GM18858 (cell line): Measurements from ENCODE around the gene CD63.

Experiments used
- ATAC-seq: cut with Tn5 transposase; IDR thresholded peaks from one replicate; pipeline ENCODE4 v1.9.1; 2021; ENCODE audit not compliant: unreplicated experiment

The CD63 gene

DNA sequence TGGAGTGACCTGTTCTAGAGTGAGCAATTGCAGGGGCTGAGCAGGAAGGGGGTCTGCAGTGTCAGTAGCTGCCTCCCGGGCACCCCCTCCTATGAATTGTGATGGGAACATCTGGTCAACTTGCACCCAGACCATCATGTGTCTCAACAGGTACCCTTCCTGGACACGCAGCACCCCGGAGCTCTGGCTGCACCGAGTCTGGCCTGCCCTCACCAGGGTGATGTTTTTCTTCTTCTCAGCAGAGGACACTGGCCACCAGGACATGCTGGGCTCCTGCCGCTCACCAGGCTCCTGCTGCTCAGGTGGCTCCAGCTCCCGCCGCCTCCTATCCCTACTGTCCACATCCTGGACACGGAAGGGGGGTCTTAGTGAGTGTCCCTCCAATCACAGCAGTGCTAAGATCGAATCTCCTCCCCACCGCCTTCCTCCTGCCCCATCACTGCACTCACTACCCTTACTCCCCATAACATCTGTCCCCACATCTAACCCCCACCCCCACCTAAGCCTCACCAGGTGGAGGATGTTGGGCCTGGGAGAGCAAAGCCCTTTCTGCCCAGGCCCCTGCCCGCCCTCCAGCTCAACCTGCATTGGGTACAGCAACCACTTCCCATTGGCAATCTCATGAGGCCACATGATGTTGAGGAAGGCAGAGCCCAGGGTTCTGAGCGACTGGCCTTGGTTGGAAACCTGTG lies 36.0 kb downstream of the CD63 start:
- ATAC-seq = no peak

GRCh38 chr12:55688716-55689655 lies 39.8 kb downstream of the CD63 start:
- ATAC-seq = no peak

- no peak for ATAC-seq
Observed at GRCh38 chr12:55687746-55688145, 41.1 kb downstream of the CD63 start.

GRCh38 chr12:55686366-55687010 lies 42.3 kb downstream of the CD63 start:
- ATAC-seq = no peak

DNA sequence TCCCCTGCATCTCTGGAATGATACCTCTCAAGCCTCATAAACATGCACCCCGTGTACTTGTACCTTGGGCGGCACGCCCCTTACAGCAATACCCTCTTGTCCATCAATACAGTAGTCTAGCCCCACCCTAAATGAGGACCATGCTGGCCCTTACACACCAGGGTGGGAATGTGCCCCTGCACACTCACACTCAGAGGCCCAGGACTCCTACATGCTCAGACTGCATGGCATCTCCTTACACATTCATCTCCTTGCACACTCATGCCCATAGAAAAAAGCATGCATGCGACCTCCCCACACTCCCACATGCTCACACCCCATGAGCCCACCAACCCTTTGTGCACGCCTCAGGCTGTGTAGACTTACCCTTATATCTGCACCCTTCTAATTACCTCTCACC lies 43.1 kb downstream of the CD63 start:
- ATAC-seq = no peak

GRCh38 chr12:55684761-55685370 lies 43.9 kb downstream of the CD63 start:
- ATAC-seq = no peak

DNA sequence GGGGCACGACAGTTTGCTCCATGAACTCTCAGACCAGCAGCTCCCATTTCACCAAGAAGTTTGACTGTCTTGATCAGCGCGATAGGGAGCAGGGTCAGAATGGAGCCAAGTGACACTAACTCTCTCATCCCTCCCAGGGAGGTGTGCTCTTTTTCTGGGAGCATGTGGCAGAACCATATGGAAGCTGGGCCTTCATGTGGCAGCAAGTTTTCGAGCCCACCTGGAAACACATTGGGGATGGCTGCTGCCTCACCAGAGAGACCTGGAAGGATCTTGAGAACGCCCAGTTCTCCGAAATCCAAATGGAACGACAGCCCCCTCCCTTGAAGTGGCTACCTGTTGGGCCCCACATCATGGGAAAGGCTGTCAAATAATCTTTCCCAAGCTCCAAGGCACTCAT lies 45.1 kb downstream of the CD63 start:
- no peak for ATAC-seq

DNA sequence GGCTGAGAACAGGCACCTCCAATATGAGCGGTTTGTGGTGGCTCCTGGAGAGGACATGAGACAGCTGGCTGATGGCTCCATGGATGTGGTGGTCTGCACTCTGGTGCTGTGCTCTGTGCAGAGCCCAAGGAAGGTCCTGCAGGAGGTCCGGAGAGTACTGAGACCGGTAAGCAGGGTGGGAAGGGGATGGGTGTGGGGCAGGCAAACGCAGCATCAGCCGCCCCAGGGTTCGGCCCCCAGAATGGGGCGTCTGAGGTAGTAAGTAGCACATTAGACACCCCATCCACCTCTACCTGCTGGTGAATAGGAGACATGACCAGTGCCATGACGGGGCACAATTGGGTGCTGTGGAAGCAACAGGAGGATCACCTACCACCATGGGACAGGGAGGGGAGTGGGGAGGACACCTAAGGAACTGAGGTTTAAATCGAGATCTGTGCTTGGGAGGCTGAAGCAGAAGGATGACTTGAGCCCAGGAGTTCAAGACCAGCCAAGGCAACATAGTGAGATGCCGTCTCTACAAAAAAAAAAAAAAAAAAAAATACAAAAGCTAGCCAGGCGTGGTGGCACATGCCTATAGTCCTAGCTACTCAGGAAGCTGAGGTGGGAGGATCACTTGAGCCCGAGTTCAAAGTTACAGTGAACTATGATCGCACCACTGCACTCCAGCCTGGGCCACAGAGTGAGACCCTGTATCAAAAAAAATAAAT lies 46.6 kb downstream of the CD63 start:
- ATAC-seq = no peak

DNA sequence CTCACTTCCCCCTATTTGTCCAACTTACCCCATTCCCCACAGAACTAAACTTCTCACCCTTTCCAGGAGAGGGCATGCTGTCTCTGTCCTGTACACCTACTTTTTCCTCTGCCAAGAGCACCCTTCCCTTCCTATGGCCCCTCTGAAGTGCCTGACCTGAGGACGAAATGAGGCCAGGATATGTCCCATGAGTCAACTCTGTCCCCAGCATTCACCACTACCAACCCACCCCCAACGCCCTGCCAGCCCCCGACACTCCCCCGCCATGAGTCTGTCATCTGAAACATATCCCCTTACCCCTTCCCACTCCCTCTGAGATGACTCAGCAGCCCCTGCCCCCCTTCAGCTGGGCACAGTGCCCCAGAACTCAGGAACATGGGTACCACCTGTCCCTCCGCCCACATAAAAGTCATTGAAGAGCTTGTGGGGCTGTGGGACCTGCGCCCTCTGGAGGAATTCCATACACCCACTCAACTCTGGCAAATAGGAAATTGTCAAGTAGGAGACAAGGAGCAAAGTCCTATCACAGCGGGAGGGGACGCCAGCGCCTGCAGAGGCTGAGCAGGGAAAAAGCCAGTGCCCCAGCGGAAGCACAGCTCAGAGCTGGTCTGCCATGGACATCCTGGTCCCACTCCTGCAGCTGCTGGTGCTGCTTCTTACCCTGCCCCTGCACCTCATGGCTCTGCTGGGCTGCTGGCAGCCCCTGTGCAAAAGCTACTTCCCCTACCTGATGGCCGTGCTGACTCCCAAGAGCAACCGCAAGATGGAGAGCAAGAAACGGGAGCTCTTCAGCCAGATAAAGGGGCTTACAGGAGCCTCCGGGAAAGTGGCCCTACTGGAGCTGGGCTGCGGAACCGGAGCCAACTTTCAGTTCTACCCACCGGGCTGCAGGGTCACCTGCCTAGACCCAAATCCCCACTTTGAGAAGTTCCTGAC lies 47.4 kb downstream of the CD63 start:
- no peak for ATAC-seq

DNA sequence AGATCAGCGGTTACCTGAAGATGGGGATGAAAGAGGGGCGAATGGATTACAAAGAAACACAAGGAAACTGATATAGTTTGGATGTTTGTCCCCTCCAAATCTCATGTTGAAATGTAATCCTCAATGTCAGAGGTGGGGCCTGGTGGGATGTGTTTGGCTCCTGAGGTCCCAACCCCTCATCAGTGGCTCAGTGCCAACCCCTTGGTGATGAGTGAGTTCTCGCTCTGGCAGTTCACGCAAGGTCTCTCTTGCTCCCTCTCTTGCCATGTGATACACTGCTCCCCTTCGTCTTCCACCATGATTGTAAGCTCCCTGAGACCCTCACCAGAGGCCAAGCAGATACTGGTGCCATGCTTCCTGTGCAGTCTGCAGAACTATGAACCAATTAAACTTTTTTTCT lies 49.1 kb downstream of the CD63 start:
- ATAC-seq = no peak

DNA sequence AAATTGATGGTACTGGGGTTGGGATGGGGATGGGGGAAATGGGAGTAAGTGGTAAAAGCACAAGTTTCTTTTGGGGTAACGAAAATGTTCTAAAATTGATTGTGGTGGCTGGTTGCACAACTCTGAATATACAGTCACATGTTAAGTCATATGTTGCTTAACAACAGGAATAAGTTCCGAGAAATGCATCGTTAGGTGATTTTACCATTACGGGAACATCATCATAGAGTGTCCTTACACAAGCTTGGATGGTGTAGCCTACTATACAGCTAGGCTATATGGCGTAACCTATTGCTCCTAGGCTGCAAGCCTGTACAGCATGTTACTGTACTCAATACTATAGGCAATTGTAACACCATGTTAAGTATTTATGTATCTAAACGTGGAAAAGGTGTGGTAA lies 52.1 kb downstream of the CD63 start:
- ATAC-seq = no peak

DNA sequence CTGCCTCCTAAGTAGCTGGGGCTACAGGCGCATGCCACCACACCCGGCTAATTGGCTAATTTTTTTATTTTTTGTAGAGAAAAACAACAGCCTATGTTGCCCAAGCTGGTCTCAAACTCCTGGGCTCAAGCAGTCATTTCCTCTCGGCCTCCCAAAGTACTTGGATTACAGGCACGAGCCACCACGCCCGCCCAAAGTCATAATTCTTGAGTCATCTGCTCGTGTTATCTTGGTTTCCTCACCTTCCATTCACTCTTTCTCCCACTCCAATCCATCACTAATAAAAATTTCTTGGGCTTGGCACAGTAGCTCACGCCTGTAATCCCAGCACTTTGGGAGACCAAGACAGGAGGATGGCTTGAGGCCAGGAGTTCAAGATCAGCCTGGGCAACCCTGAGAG lies 53.1 kb downstream of the CD63 start:
- ATAC-seq = no peak
